B cell (primary cell): Measurements from ENCODE around the gene SLC5A10. TPM values are rescaled to one million over a fixed set of nuclear protein-coding genes. Genes with fewer than 3 reads are reported as not detected.

Experiments used
- ATAC-seq: fragments of 200-7000 bp; cut with Tn5 transposase; one replicate; pipeline ENCODE4 v1.10.0; 2021; ENCODE audit warnings: low read depth, mild to moderate bottlenecking, moderate number of reproducible peaks, moderate library complexity
- CTCF ChIA-PET: fragments of 350-600 bp; sonication (Branson Sonifier 250); formaldehyde crosslinking; loops from one replicate; lab custom pipeline; 2021; ENCODE audit warnings: antibody characterized with exemption, inconsistent platforms; lab: Charles Lee
- POLR2A ChIA-PET: fragments of 350-600 bp; sonication (Branson Sonifier 250); formaldehyde crosslinking; loops from one replicate; lab custom pipeline; 2021; ENCODE audit warnings: antibody characterized with exemption; lab: Charles Lee
- DNase-seq: peaks from one replicate; pipeline ENCODE4 v3.0.0; 2013
- H2AFZ ChIP-seq: 2 replicates; pipeline ENCODE4 v1.6.1; 2012; ENCODE audit warnings: mild to moderate bottlenecking, low read depth, low read length; ENCODE audit not compliant: insufficient read depth, poor library complexity, severe bottlenecking
- H3K27ac ChIP-seq, 2 donors: 1 replicate in 1 of 2; 2 replicates in 1 of 2; pipeline ENCODE4 v1.5.1; 2012 to 2013; ENCODE audit warnings: low read length in 2 of 2, mild to moderate bottlenecking in 2 of 2, moderate library complexity in 1 of 2
- H3K27me3 ChIP-seq, 4 experiments: fragments of 200-600 bp in 1 of 4; sonication (generic) in 1 of 4; replicated peaks in 1 of 4; 1 replicate in 2 of 4; 2 replicates in 2 of 4; pipeline versions ENCODE4 v1.6.1 to v1.7.0; 2013 to 2016; ENCODE audit warnings: low read length in 3 of 4, mild to moderate bottlenecking in 2 of 4, mixed read lengths in 1 of 4, moderate library complexity in 1 of 4; ENCODE audit not compliant: insufficient read depth in 4 of 4, control insufficient read depth in 3 of 4; ENCODE audit errors: control extremely low read depth in 1 of 4
- H3K36me3 ChIP-seq, 2 experiments: replicated peaks in 1 of 2; 1 replicate in 1 of 2; 2 replicates in 1 of 2; pipeline versions ENCODE4 v1.6.1 to v1.7.1; 2013; ENCODE audit warnings: low read length in 1 of 2; ENCODE audit not compliant: insufficient read depth in 2 of 2, control insufficient read depth in 1 of 2; ENCODE audit errors: control extremely low read depth in 1 of 2, extremely low read depth in 1 of 2
- H3K4me1 ChIP-seq, 2 donors: fragments of 200-600 bp in 1 of 2; sonication (generic) in 1 of 2; 1 replicate in 1 of 2; 2 replicates in 1 of 2; pipeline versions ENCODE4 v1.5.1 to v1.6.1; 2013 to 2017; ENCODE audit warnings: low read length in 2 of 2; ENCODE audit not compliant: control insufficient read depth in 2 of 2, insufficient read depth in 2 of 2
- H3K4me2 ChIP-seq: replicated peaks from 2 replicates; pipeline ENCODE3; 2012; ENCODE audit warnings: mild to moderate bottlenecking, low read depth, low read length; ENCODE audit not compliant: poor library complexity, severe bottlenecking
- H3K4me3 ChIP-seq, 5 experiments: fragments of 200-600 bp in 1 of 5; sonication (generic) in 1 of 5; 1 replicate in 3 of 5; 2 replicates in 2 of 5; pipeline versions ENCODE4 v1.5.1 to v1.7.0; 2011 to 2016; ENCODE audit warnings: low read length in 4 of 5, mild to moderate bottlenecking in 4 of 5, low read depth in 2 of 5, control low read depth in 1 of 5, moderate library complexity in 1 of 5; ENCODE audit not compliant: insufficient read depth in 1 of 5; ENCODE audit errors: control extremely low read depth in 1 of 5, extremely low read depth in 1 of 5
- H3K79me2 ChIP-seq: fragments of 200-600 bp; sonication (generic); one replicate; pipeline ENCODE4 v1.6.0; 2016; ENCODE audit warnings: low read length; ENCODE audit not compliant: control insufficient read depth, insufficient read depth
- H3K9ac ChIP-seq: fragments of 200-600 bp; sonication (generic); 2 replicates; pipeline ENCODE4 v1.6.1; 2017; ENCODE audit warnings: mild to moderate bottlenecking, low read length, moderate library complexity
- H3K9me3 ChIP-seq, 3 donors: one replicate each; pipeline versions ENCODE4 v1.6.1 to v1.7.1; 2013; ENCODE audit warnings: low read length in 2 of 3; ENCODE audit not compliant: control insufficient read depth in 2 of 3, insufficient read depth in 1 of 3; ENCODE audit errors: control extremely low read depth in 1 of 3
- H4K20me1 ChIP-seq: 2 replicates; pipeline ENCODE4 v1.6.0; 2012; ENCODE audit warnings: mild to moderate bottlenecking, low read length; ENCODE audit not compliant: insufficient read depth, control insufficient read depth, poor library complexity, severe bottlenecking
- H3K27ac Mint-ChIP-seq: one replicate; pipeline ENCODE4 v1.8.0; 2021; ENCODE audit warnings: mixed read lengths
- H3K27me3 Mint-ChIP-seq: one replicate; pipeline ENCODE4 v1.8.0; 2021; ENCODE audit warnings: mixed read lengths
- H3K4me1 Mint-ChIP-seq: one replicate; pipeline ENCODE4 v1.8.0; 2021; ENCODE audit warnings: mixed read lengths
- H3K4me3 Mint-ChIP-seq: one replicate; pipeline ENCODE4 v1.8.0; 2021; ENCODE audit warnings: mixed read lengths
- H3K9me3 Mint-ChIP-seq: one replicate; pipeline ENCODE4 v1.8.0; 2022; ENCODE audit warnings: mixed read lengths; ENCODE audit not compliant: insufficient read depth
- EZH2 ChIP-seq: IDR thresholded peaks from 2 replicates; pipeline ENCODE4 v1.6.1; 2012; ENCODE audit warnings: borderline replicate concordance, low read depth, mild to moderate bottlenecking, moderate library complexity, low read length; ENCODE audit not compliant: insufficient read depth, poor library complexity, severe bottlenecking
- WGBS: methylation state at CpG from one replicate; pipeline ENCODE4 v1.1.5; 2013; ENCODE audit warnings: missing lambda C conversion rate; ENCODE audit not compliant: insufficient coverage; 5-methylcytosine and 5-hydroxymethylcytosine counted together
- intact Hi-C: fragments of 100-400 bp; cut with micrococcal nuclease; formaldehyde crosslinking; loops from one replicate; pipeline ENCODE4 v1.10.0; 2022
- polyA plus RNA-seq: library from polyadenylated mRNA; depleted of rRNA; stranded (reverse); fragments of >200 nt; gene quantifications from 2 replicates; pipeline ENCODE4 v1.2.3, GENCODE V29; 2012
- total RNA-seq, 2 donors: library from RNA; stranded (reverse); fragments of 120-200 nt in 1 of 2; gene quantifications; 1 replicate in 1 of 2; 2 replicates in 1 of 2; pipeline versions ENCODE4 v1.2.3 to v1.2.4, GENCODE V29; 2013 to 2022
- TF ChIP-seq, protein P1 (sequence below): fragments of 200-600 bp; IDR thresholded peaks from one replicate; pipeline ENCODE4 v1.8.0; 2022; ENCODE audit warnings: antibody characterized with exemption, mild to moderate bottlenecking

The SLC5A10 gene
- total and polyA plus RNA-seq, 2 donors (not counting 1 experiment from before 2014, with no cell fraction given): not detected

DNA sequence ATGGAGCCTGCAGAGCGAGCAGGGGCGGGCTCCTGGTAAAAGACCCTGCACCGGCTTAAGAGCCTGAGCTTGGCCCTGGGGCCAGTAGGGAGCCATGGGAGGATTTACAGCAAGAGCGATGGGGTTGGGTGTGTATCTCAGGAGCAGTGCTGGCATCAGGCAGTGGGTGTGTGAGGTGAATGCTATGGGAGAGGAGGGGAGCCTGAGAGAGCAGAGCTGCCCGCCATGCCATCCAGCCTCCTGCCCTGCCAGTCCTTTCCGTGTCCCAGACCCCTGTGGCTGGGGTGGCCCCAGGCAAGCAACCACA is 29.3 kb downstream of the SLC5A10 start:
- ATAC-seq: no peak
- H3K79me2 ChIP-seq: no peaks in the 10 kb centered on the region
- H3K4me2 ChIP-seq: no peak overlapping the region

DNA sequence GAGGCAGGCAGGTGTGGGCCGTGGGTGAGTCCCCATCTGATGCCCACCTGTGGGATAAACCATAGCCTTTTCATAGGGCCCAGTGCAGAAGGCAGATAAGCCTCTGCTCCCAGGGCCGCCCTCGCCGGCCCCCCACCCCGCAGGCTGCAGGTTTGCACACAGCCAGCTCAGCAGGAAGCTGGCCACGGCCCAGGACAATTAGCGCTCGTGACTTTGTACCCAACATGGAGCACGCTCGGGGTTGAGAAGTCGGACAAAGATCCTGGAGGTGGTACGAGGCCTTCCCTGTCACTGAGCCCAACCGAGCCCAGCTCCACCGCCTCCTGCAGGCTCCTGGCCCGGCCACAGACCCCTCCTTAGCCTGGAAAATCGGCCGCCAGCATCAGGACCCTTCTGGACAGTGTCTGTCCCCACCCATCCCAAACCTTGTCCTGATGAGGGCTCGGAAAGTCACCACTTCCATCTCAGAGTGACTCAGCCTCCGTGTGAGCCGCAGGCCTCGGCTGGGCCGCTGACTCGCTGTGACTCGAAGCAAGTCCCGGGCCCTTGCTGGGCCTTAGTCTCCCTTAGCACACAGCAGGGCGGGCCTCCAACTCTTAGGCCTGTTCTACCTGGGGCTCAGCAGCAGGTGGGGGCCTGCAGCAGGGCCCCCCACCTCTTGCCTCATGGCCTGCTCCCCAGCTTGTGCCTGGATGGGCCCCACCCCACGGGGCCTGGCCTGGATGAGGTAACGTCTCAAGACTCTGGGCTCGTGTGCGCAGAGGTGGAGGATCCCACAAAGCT is 29.9 kb downstream of the SLC5A10 start:
- Histone ChIP-seq H3K4me1 (no peaks in the 10 kb centered on the region), H4K20me1 (no peaks in the 10 kb centered on the region), H3K9me3 (no peaks in the 10 kb centered on the region), H3K27me3 (no peaks in the 10 kb centered on the region), H3K9ac (no peak overlapping the region), H3K4me2 (no peak overlapping the region), H3K4me3 (no peak overlapping the region), H3K79me2 (no peaks in the 10 kb centered on the region), H3K27ac (no peak overlapping the region), H2AFZ (no peak overlapping the region), H3K36me3 (peaks cover 0 to 23% of the 10 kb centered on the region in 2 experiments)
- Mint-ChIP-seq H3K9me3 (no peaks in the 10 kb centered on the region), H3K27me3 (no peaks in the 10 kb centered on the region), H3K4me3 (no peak overlapping the region), H3K4me1 (no peaks in the 10 kb centered on the region), H3K27ac (no peak overlapping the region)
- ChIA-PET CTCF (interaction anchor here (2.0 kb wide), 1 partner anchor 21 kb away, joined by 6 read pairs; no protein-coding TSS in a partner anchor), POLR2A (no interaction called here)
- intact Hi-C loops: no loop called here
- ATAC-seq: no peak
- DNase-seq: no peak
- TF ChIP-seq, protein P1, sequence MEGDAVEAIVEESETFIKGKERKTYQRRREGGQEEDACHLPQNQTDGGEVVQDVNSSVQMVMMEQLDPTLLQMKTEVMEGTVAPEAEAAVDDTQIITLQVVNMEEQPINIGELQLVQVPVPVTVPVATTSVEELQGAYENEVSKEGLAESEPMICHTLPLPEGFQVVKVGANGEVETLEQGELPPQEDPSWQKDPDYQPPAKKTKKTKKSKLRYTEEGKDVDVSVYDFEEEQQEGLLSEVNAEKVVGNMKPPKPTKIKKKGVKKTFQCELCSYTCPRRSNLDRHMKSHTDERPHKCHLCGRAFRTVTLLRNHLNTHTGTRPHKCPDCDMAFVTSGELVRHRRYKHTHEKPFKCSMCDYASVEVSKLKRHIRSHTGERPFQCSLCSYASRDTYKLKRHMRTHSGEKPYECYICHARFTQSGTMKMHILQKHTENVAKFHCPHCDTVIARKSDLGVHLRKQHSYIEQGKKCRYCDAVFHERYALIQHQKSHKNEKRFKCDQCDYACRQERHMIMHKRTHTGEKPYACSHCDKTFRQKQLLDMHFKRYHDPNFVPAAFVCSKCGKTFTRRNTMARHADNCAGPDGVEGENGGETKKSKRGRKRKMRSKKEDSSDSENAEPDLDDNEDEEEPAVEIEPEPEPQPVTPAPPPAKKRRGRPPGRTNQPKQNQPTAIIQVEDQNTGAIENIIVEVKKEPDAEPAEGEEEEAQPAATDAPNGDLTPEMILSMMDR: no peak
- TF ChIP-seq EZH2: no peak
- 89% methylated on average over 30 of the region's 30 CpGs for WGBS

More for the DNA sequence above, 29.3 kb downstream of the SLC5A10 start:
- H3K27me3 ChIP-seq: no peaks in the 10 kb centered on the region
- 96% methylated on average over 5 of the region's 6 CpGs for WGBS
- no peak overlapping the region for H3K4me3 Mint-ChIP-seq
- no peaks in the 10 kb centered on the region for H3K27me3 Mint-ChIP-seq
- no peaks in the 10 kb centered on the region for H3K9me3 ChIP-seq
- H3K36me3 ChIP-seq: peaks cover 0 to 23% of the 10 kb centered on the region in 2 experiments
- H2AFZ ChIP-seq: no peak overlapping the region
- no peak overlapping the region for H3K9ac ChIP-seq
- no peaks in the 10 kb centered on the region for H3K4me1 Mint-ChIP-seq
- ChIA-PET CTCF (interaction anchor here (2.0 kb wide), 1 partner anchor 20 kb away, joined by 6 read pairs; no protein-coding TSS in a partner anchor), POLR2A (no interaction called here)
- intact Hi-C loops: no loop called here
- H3K4me3 ChIP-seq: no peak overlapping the region
- H3K27ac Mint-ChIP-seq: no peak overlapping the region
- H3K27ac ChIP-seq: no peak overlapping the region
- no peaks in the 10 kb centered on the region for H4K20me1 ChIP-seq
- TF ChIP-seq, protein P1: no peak
- TF ChIP-seq EZH2: no peak
- no peaks in the 10 kb centered on the region for H3K9me3 Mint-ChIP-seq
- no peaks in the 10 kb centered on the region for H3K4me1 ChIP-seq
- no peak for DNase-seq
